GM19239 (cell line): ENCODE results near the gene TMEM179B.

ENCODE experiments used
- DNase-seq: peaks from one replicate; pipeline ENCODE4 v3.0.0; 2011; ENCODE audit warnings: low spot score; ENCODE audit not compliant: insufficient read length
- FAIRE-seq: peaks from 2 replicates; lab custom pipeline; 2011; peaks lifted over from hg19 to GRCh38; lab: Jason Lieb, UNC

TMEM179B gene

GRCh38 chr11:62830904-62831519 is 43.8 kb downstream of the TMEM179B start:
- FAIRE-seq = no peak
- DNase-seq = no peak

GRCh38 chr11:62831520-62832335 is 44.5 kb downstream of the TMEM179B start, which contains the start of gene STX5:
Gene STX5 (minus strand): TSS chr11:62832051. CDS start chr11:62831243, 808 bp downstream.
- DNase-seq (peak; percentile 85), FAIRE-seq (peak; percentile 93)

- no peak for FAIRE-seq
- DNase-seq = no peak
These were observed 45.4 kb downstream of the TMEM179B start, which contains the start of gene TEX54 for GRCh38 chr11:62832336-62833234. Gene TEX54 (minus strand): TSS chr11:62832841.

- FAIRE-seq (no peak), DNase-seq (no peak)
These were observed 48.1 kb downstream of the TMEM179B start for GRCh38 chr11:62835336-62835735.

- DNase-seq = peak; percentile 76
- peak; percentile 88 for FAIRE-seq
These were observed 52.1 kb downstream of the TMEM179B start, which contains the start of gene WDR74 for GRCh38 chr11:62839050-62839945. Gene WDR74 (minus strand): TSS chr11:62839590. CDS start chr11:62839570, 20 bp downstream.
